Activated CD8-positive, alpha-beta memory T cell treated with anti-CD3 and anti-CD28 coated beads for 4 hours (primary cell): ENCODE measurements around the gene WDR72.
"Not testable (repeated sequence)": the region's sequence is repeated elsewhere in the genome, so short reads cannot be mapped to it uniquely, and the experiment has no call there.

Source experiments
- DNase-seq, 2 donors: peaks; one replicate each; pipeline ENCODE4 v3.0.0-alpha.2; 2020; ENCODE audit warnings: low read depth in 2 of 2

WDR72 gene

GRCh38 chr15:53709821-53710220 lies 49.6 kb downstream of the WDR72 start:
- no peak for DNase-seq

GRCh38 chr15:53695365-53695764 lies 64.1 kb downstream of the WDR72 start:
- DNase-seq: no peak

- DNase-seq: no peak
Measured at GRCh38 chr15:53694476-53694874, 65.0 kb downstream of the WDR72 start.

DNA sequence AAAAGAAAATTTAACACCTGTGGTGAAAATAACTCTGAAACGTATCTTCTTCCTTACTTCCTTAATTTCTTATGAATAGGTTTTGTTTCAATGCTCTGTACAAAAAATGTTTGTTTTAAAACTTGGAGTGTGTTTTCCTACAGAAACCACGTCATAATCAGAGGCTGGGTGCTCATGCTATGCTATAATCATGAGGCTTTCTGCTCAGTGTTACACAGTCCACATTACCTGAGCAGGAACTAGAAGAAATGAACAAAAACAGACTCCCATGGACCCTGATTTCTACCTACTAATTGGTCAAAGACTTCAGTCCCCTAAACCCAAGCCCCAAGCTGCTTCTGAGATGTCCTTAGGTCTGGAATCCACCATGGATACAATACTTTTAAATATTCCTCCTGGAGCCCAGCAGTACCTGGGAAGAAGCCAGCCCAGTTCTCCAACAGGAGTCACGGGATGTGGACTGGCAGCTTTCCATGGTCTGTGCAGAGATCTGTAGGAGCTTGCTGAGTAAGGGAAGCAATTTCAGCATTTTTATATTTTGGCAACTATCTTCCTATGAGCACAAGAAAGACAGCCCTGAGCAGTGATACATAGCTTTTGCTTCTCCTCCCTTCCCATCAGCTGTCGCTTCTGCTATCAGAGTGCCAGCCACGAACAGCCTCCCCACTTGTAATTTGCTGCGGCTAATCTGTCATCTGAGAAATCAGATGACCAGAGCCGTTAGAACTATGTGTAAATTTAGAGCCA lies 65.6 kb downstream of the WDR72 start:
- DNase-seq: no peak

DNA sequence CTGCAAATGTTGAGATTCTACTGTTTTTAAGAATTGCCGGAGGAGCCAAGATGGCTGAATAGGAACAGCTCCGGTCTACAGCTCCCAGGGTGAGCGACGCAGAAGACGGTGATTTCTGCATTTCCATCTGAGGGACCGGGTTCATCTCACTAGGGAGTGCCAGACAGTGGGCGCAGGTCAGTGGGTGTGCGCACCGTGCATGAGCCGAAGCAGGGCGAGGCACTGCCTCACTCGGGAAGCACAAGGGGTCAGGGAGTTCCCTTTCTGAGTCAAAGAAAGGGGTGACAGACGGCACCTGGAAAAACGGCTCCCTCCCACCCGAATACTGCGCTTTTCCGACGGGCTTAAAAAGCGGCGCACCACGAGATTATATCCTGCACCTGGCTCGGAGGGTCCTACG lies 75.3 kb downstream of the WDR72 start:
- not testable (repeated sequence) for DNase-seq

- no peak for DNase-seq
Measured at GRCh38 chr15:53681056-53681455, 78.4 kb downstream of the WDR72 start.

DNA sequence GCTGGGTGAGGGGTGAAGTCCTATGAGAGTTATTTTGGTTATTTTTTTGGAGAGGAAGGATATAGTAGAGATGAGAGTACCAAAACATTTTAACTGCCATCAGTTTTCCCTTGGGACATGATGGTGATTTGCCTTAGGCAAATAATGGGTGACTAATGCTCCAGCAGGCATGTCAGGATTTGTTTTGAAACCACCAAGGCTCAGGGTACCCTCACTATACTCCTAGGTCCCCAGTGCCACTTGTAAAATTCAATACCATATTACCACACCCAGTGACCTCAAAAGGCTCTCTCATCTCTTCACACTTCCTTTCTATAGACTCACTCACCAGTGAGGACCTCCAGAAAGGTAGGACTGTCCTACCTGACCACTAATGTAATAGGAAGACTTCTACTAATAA lies 83.6 kb downstream of the WDR72 start:
- DNase-seq: no peak

DNA sequence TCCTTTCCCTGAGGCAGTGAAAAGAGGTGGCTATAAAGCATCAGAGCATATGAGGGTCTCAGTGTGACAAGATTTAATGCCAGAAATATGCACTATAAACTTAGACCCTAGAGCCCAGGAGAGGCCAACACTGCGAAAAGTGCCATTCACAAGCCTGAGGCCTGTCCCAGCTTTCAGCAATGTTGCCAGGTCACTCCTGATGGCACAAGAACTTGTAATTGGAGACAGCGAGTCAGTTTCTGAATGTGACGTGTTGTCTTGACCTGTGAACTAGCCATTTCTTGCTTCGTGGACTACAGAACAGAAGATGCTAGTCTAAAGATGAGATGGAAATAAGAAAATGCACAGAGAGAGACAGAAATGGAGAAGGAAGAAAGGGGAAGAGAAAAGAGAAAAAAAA lies 87.9 kb downstream of the WDR72 start:
- no peak for DNase-seq

- DNase-seq: no peak
Measured at GRCh38 chr15:53670701-53671100, 88.8 kb downstream of the WDR72 start.

DNA sequence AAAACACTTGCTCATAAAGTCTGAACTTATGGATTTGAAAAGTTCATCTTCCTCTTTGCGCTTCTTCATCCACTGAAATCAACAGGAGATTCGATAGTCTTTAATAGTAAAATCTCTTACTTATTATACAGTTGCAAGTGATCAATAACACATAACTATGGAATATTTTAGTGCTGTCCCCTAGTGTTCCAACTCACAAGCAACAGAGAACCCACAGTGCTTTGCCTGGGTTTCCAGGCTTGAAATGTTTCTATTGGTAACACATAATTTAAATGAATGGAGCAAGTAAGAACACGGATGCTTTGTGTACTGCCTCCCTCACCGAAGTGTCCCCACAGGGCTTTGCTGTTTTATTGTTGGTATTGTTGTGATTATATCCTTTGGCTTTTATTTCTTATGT lies 93.5 kb downstream of the WDR72 start:
- no peak for DNase-seq

- no peak for DNase-seq
Measured at GRCh38 chr15:53658827-53659555, 100.5 kb downstream of the WDR72 start.

GRCh38 chr15:53658255-53658654 lies 101.2 kb downstream of the WDR72 start:
- DNase-seq: no peak

DNA sequence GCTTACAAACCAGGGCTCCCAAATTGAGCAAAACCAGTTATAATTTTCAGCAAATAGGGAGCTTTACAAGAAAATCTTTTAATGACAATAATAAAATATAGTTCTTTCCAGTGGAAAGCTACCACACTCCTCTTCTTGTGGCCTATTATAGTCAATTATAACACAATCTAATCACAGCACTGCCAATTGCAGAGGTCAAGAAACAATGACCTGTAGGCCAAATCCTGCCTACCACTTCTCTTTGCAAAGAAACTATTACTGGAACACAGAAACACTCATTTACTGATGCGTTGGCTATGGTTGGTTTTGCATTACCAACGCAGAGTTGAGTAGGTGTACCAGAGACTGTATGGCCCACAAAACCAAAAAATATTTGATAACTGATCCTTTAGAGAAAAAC lies 110.5 kb downstream of the WDR72 start:
- DNase-seq: no peak

DNA sequence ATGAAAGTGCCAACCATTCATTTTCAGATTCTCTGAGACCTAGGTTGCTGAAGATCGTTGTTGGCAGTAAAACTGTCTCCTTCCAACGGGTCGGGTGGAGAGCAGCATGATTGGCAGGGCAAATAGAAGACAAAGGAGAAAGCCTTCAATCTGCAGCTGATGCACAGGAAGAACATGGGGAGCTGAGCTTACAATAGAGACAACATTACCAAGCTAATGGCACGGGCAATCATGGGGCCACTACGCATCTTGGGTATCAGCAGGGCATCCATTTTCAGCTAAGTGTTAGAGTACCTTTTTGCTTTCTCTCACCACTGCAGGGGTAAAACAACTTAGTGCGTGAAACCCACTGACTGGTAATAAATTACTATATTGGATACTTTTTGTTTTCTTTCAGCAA lies 114.8 kb downstream of the WDR72 start:
- no peak for DNase-seq

- DNase-seq: no peak
Measured at GRCh38 chr15:53634517-53635106, 124.9 kb downstream of the WDR72 start.

GRCh38 chr15:53627279-53627678 lies 132.2 kb downstream of the WDR72 start:
- DNase-seq: no peak

DNA sequence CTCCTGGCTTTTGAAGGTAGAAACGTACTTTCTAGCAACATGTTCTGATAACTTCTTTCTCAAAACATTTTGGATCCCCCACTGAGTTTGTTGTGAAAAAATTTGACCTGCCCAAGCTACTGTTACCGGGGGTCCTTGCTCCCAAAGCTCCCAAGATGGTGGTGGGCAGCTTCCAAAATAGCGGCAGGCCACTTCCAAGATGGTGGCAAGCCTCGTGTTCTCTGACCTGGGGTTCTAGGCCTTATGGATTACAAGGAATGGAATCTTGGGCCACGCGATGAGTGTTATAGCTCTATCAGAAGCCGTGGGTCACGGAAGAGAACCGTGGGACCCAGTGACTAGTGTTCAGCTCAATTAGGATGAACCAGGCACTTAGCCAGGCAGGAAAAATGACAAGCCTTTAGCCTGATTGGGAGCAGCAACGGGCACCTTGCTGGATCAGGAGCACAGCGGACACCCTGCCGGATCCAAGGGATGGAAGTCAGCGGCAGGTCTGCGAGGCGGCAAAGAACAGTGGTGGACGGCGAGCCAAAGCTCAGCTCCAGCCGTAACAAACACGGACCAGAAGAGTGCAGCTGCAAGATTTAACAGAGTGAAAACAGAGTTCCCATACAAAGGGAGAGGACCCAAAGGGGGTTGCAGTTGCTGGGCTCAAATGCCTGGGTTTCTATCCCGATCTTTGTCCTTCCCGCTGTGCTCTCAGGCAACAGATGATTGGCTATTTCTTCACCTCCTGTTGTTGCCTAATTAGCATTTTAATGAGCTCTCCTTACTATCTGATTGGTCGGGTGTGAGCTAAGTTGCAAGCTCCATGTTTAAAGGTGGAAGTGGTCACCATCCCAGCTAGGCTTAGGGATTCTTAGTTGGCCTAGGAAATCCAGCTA lies 133.3 kb downstream of the WDR72 start:
- no peak for DNase-seq

DNA sequence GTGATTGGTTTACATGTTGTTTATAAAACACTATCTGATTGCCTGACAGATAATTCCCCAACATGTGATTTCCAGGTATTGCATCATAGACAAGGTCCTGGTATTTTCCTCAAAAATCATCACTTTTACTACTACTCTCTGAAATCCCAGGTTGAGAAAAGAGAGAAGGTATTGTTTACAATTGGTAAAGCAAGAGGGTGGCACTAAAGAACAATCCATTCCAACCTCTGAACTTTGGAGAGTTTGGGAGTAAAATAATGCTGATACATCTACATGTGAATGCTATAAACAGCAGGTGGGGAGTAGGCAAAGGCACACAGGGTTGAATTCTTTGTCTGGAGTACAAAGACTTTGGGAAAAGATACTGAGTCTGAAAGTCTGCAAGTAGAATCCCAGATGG lies 134.2 kb downstream of the WDR72 start:
- DNase-seq: no peak

- DNase-seq: no peak
Measured at GRCh38 chr15:53618461-53618860, 141.0 kb downstream of the WDR72 start.

DNA sequence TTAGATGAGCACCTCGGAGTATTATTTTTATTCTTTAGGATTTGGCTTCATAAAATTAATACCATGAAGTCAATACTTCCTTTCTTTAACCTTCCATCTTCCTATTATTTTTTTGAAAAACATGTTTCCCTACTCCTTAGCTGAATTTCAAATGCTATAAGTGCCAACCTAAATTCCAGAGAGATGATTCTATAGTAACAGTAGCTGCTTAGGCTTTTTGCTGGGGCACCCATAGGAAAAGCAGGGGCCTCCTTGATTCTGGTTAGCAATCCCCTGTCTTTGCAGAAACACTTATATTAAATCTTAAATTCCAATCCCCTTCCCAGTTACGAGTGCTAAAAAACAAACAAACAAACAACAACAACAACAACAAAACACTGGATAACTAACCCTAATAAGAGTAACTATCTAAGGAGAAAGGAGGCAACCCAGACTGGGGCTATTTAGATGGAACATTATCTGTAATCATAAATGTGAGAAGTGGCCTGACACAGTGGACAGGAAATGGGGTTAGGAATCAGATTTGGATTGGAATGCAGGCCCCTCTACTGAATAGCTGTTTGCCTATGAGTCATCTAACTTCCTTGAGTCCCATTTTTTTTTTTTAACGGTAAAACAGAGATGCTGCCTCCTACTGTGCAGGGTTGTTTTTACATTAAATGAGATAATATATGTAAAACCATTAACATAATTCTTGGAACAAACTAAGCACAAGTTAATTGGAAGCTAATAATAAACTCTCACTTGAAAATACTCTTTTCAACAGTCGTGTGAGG lies 148.1 kb downstream of the WDR72 start:
- DNase-seq: no peak

- DNase-seq: no peak
Measured at GRCh38 chr15:53591041-53591440, 168.4 kb downstream of the WDR72 start.
